BE2C (cell line): Measurements from ENCODE around the gene PLB1.

Source experiments
- DNase-seq: peaks from one replicate; pipeline ENCODE4 v3.0.0-alpha.2; 2020
- H3K27me3 ChIP-seq: fragments of 250-450 bp; sonication (Bioruptor Pico); 2 replicates; pipeline ENCODE4 v1.5.1; 2020; ENCODE audit warnings: mild to moderate bottlenecking
- H3K36me3 ChIP-seq: fragments of 250-450 bp; sonication (Bioruptor Pico); 2 replicates; pipeline ENCODE4 v1.5.1; 2020; ENCODE audit warnings: mild to moderate bottlenecking
- H3K4me1 ChIP-seq: fragments of 250-450 bp; sonication (Bioruptor Pico); 2 replicates; pipeline ENCODE4 v1.5.1; 2020
- H3K4me3 ChIP-seq: 2 replicates; pipeline ENCODE4 v1.5.1; 2011; ENCODE audit warnings: low read depth, low read length
- H3K9me3 ChIP-seq: fragments of 250-450 bp; sonication (Bioruptor Pico); 2 replicates; pipeline ENCODE4 v1.5.1; 2020
- CTCF ChIP-seq: IDR thresholded peaks from 2 replicates; pipeline ENCODE4 v1.5.1; 2012; ENCODE audit warnings: mild to moderate bottlenecking, low read depth, low read length

Gene PLB1

GRCh38 chr2:28556303-28556702 is 60.4 kb downstream of the PLB1 start:
- peaks cover 8% of the 10 kb centered on the region for H3K4me1 ChIP-seq
- no peak for TF ChIP-seq CTCF
- DNase-seq = no peak
- H3K4me3 ChIP-seq = no peak overlapping the region
- no peaks in the 10 kb centered on the region for H3K9me3 ChIP-seq
- H3K36me3 ChIP-seq = no peaks in the 10 kb centered on the region
- H3K27me3 ChIP-seq = no peaks in the 10 kb centered on the region

- Histone ChIP-seq H3K27me3 (no peaks in the 10 kb centered on the region), H3K9me3 (no peaks in the 10 kb centered on the region), H3K36me3 (no peaks in the 10 kb centered on the region), H3K4me1 (peaks cover 8% of the 10 kb centered on the region), H3K4me3 (no peak overlapping the region)
- no peak for TF ChIP-seq CTCF
- DNase-seq = no peak
Measured at GRCh38 chr2:28557389-28558131, 61.7 kb downstream of the PLB1 start.

- Histone ChIP-seq H3K4me3 (no peak overlapping the region), H3K9me3 (no peaks in the 10 kb centered on the region)
- no peak for DNase-seq
Measured at GRCh38 chr2:28558158-28558820, 62.4 kb downstream of the PLB1 start.

GRCh38 chr2:28558918-28559317 is 63.1 kb downstream of the PLB1 start:
- Histone ChIP-seq H3K36me3 (no peaks in the 10 kb centered on the region), H3K4me1 (peaks cover 8% of the 10 kb centered on the region), H3K27me3 (no peaks in the 10 kb centered on the region), H3K4me3 (no peak overlapping the region), H3K9me3 (no peaks in the 10 kb centered on the region)
- TF ChIP-seq CTCF = no peak
- no peak for DNase-seq

More at GRCh38 chr2:28558158-28558820, 62.4 kb downstream of the PLB1 start:
- peaks cover 8% of the 10 kb centered on the region for H3K4me1 ChIP-seq
- TF ChIP-seq CTCF = peak; percentile 24; the same call in 1 of the 2 replicates
- H3K27me3 ChIP-seq = no peaks in the 10 kb centered on the region
- no peaks in the 10 kb centered on the region for H3K36me3 ChIP-seq

- Histone ChIP-seq H3K9me3 (no peaks in the 10 kb centered on the region), H3K4me3 (no peak overlapping the region), H3K27me3 (no peaks in the 10 kb centered on the region), H3K4me1 (no peaks in the 10 kb centered on the region), H3K36me3 (no peaks in the 10 kb centered on the region)
- TF ChIP-seq CTCF = no peak
- no peak for DNase-seq
Measured at GRCh38 chr2:28563869-28564268, 68.0 kb downstream of the PLB1 start.

- H3K4me3 ChIP-seq = no peak overlapping the region
- no peaks in the 10 kb centered on the region for H3K36me3 ChIP-seq
- H3K9me3 ChIP-seq = no peaks in the 10 kb centered on the region
- H3K27me3 ChIP-seq = no peaks in the 10 kb centered on the region
- no peaks in the 10 kb centered on the region for H3K4me1 ChIP-seq
- TF ChIP-seq CTCF = no peak
- DNase-seq = no peak
Measured at GRCh38 chr2:28564346-28564745, 68.5 kb downstream of the PLB1 start.
